DOHH2 (cell line): Measurements from ENCODE around the gene LIPC.

Experiments used
- CTCF ChIP-seq: fragments of 200-600 bp; sonication (generic); IDR thresholded peaks from one replicate; pipeline ENCODE4 v1.5.1; 2014; ENCODE audit warnings: antibody characterized with exemption, mild to moderate bottlenecking, low read depth, low read length; ENCODE audit not compliant: poor library complexity, severe bottlenecking
- EZH2phosphoT487 ChIP-seq: fragments of 200-600 bp; sonication (generic); IDR thresholded peaks from 2 replicates; pipeline ENCODE4 v1.6.1; 2017; ENCODE audit warnings: borderline replicate concordance, mild to moderate bottlenecking, antibody characterized with exemption, low read length, moderate library complexity, mixed read lengths

- no peak for TF ChIP-seq CTCF
- no peak for TF ChIP-seq EZH2phosphoT487
These were observed 96.5 kb downstream of the LIPC start for GRCh38 chr15:58528188-58528870.
